ENCODE results near the gene MRPL38.

DNA sequence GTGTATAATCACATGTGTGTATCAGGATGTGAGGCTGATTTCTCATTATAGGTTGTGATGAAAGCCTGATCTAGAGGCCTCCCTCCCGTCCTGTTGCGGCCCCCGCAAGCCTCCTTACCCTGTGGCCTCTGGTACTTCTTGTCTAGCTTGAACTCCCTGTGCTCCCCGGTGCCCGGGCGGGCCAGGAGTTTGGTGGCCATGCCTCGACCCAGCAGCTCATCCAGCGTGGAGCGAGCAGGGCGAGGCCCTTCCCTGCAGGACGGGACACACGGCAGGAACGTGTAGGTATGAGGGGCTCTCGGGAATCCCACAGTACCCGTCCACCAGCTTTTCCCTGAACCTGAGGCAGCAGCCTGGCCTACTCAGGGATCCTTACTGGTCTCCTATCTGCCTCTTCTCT, 21.2 kb upstream of the MRPL38 start:
- TF ChIP-seq NRF1 (IDR thresholded peaks at IDR 0.05; ENCODE audit: low read depth, low read length) = no peak
- TF ChIP-seq YY1 (IDR thresholded peaks at IDR 0.05; ENCODE audit: low read depth) = no peak
